Fibroblast of lung (primary cell): ENCODE data around the gene PLXNA4.

Source experiments
- CTCF ChIP-seq, 2 donors: IDR thresholded peaks in 1 of 2; conservative IDR thresholded peaks in 1 of 2; 1 replicate in 1 of 2; 2 replicates in 1 of 2; pipeline ENCODE4 v1.5.1; 2011 to 2012; ENCODE audit warnings: low read length in 2 of 2, control low read depth in 1 of 2, inconsistent platforms in 1 of 2, low read depth in 1 of 2, mild to moderate bottlenecking in 1 of 2
- EZH2 ChIP-seq: IDR thresholded peaks from 2 replicates; pipeline ENCODE4 v1.5.1; 2012; ENCODE audit warnings: low read length, control low read depth, mild to moderate bottlenecking; ENCODE audit errors: missing control alignments

- TF ChIP-seq CTCF (conservative IDR thresholded peaks at IDR 0.05 in 1 of 2, IDR thresholded peaks at IDR 0.05 in 1 of 2; ENCODE audit: low read depth in 1 of 2, low read length in 2 of 2) (no peak), EZH2 (no peak)
Observed at GRCh38 chr7:132205509-132205908, 370.8 kb downstream of the PLXNA4 start.
